Activated naive CD8-positive, alpha-beta T cell treated with anti-CD3 and anti-CD28 coated beads, Interleukin-2, amount 50 U/mL, for 24 hours (primary cell): ENCODE results near the gene AOPEP.

Experiments
- ATAC-seq: fragments of 150-1000 bp; cut with Tn5 transposase; one replicate; pipeline ENCODE4 v1.10.0; 2021
- DNase-seq: peaks from one replicate; pipeline ENCODE4 v3.0.0; 2021
- H3K27ac Mint-ChIP-seq: one replicate; pipeline ENCODE4 v1.8.0; 2021; ENCODE audit warnings: mild to moderate bottlenecking, mixed read lengths
- H3K27me3 Mint-ChIP-seq: one replicate; pipeline ENCODE4 v1.8.0; 2021; ENCODE audit warnings: mixed read lengths
- H3K36me3 Mint-ChIP-seq: one replicate; pipeline ENCODE4 v1.8.0; 2021; ENCODE audit warnings: low read depth, mixed read lengths
- H3K4me1 Mint-ChIP-seq: one replicate; pipeline ENCODE4 v1.8.0; 2021; ENCODE audit warnings: mixed read lengths
- H3K4me3 Mint-ChIP-seq: one replicate; pipeline ENCODE4 v1.8.0; 2021; ENCODE audit warnings: mild to moderate bottlenecking, moderate library complexity, mixed read lengths
- H3K9me3 Mint-ChIP-seq: one replicate; pipeline ENCODE4 v1.8.0; 2021; ENCODE audit warnings: mixed read lengths

Gene AOPEP

GRCh38 chr9:94783102-94783682 lies 56.7 kb downstream of the AOPEP start:
- ATAC-seq (no peak), DNase-seq (peak; percentile 23)
- Mint-ChIP-seq H3K4me3 (no peak overlapping the region), H3K27ac (no peak overlapping the region), H3K36me3 (no peaks in the 10 kb centered on the region), H3K27me3 (no peaks in the 10 kb centered on the region), H3K9me3 (no peaks in the 10 kb centered on the region), H3K4me1 (peaks cover 12% of the 10 kb centered on the region)

GRCh38 chr9:94783928-94784327 lies 57.4 kb downstream of the AOPEP start:
- peaks cover 12% of the 10 kb centered on the region for H3K4me1 Mint-ChIP-seq
- no peak overlapping the region for H3K27ac Mint-ChIP-seq
- no peak for ATAC-seq
- DNase-seq = no peak
- H3K4me3 Mint-ChIP-seq = no peak overlapping the region
- H3K36me3 Mint-ChIP-seq = no peaks in the 10 kb centered on the region
- H3K27me3 Mint-ChIP-seq = no peaks in the 10 kb centered on the region
- no peaks in the 10 kb centered on the region for H3K9me3 Mint-ChIP-seq

DNA sequence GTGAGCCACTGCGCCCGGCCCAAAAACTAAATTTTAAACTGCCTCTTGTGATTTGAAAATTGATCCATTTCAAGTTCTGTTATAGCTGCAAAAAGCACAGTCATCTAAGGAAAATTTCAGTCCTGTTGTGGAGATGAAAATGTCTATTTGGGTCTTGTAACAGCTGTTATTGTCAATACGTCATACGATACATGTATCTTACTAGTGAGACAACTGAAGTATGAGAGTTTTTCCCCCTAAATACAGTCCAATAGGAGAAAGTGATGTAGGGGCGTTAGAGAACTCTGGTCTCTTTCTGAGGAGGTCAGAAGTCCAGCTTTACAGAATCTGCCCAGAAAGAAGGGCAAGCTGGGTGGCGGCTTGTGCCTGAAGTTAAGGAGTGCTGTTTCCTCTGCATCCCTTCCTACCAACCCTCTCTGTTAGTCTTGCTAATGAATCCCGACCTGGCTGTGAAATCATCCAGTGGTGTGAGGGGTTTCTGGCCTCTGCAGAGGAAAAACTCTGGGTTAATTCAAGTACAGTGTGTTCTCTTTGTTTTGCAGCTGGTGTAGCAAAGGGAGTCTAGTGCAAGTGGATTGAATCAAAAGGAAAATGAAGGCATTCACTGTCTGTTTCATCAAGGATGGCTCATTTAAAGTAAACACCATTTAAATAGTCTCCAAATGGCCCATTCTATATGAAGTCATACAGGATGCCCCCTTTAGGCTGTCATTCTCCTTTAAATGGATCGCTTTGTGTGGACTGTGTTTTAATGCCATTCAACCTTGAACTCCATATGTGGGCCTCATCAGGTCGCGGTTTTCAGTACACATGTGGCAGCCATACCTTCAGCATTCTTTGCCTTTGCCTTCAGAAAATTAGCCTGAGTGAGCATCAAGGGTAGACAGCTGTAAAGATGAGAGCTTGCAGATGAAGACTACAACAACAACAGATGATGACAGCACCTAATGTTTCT lies 59.0 kb downstream of the AOPEP start:
- Mint-ChIP-seq H3K9me3 (no peaks in the 10 kb centered on the region), H3K27ac (no peak overlapping the region), H3K27me3 (no peaks in the 10 kb centered on the region), H3K4me1 (peaks cover 5% of the 10 kb centered on the region), H3K36me3 (no peaks in the 10 kb centered on the region), H3K4me3 (no peak overlapping the region)
- no peak for ATAC-seq
- DNase-seq = no peak

DNA sequence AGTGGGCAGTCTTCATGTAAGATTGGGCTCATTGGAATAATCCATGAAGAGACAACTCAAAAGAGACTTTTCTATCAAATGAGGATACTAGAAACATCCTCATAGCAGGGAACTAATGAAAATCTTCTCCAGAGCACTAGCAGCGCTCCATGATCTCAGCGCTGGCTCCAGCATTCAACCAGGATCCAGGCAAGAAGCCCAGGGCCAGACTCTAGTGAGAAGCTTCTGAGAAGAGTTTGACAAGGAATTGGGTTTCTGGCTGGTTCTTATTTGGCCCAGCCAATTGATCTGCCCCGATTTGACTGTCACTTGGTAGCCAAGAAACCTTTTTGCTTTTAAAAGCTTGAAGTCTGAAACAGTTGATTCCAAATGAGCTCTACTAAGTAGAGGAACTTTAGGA lies 60.1 kb downstream of the AOPEP start:
- no peaks in the 10 kb centered on the region for H3K27me3 Mint-ChIP-seq
- H3K4me3 Mint-ChIP-seq = no peak overlapping the region
- no peak overlapping the region for H3K27ac Mint-ChIP-seq
- peaks cover 1% of the 10 kb centered on the region for H3K4me1 Mint-ChIP-seq
- ATAC-seq = no peak
- H3K9me3 Mint-ChIP-seq = no peaks in the 10 kb centered on the region
- no peaks in the 10 kb centered on the region for H3K36me3 Mint-ChIP-seq
- DNase-seq = no peak

- Mint-ChIP-seq H3K36me3 (no peaks in the 10 kb centered on the region), H3K9me3 (no peaks in the 10 kb centered on the region), H3K4me3 (no peak overlapping the region), H3K27me3 (no peaks in the 10 kb centered on the region), H3K4me1 (peaks cover 1% of the 10 kb centered on the region), H3K27ac (no peak overlapping the region)
- no peak for ATAC-seq
- DNase-seq = no peak
Observed at GRCh38 chr9:94787266-94787665, 60.8 kb downstream of the AOPEP start.

DNA sequence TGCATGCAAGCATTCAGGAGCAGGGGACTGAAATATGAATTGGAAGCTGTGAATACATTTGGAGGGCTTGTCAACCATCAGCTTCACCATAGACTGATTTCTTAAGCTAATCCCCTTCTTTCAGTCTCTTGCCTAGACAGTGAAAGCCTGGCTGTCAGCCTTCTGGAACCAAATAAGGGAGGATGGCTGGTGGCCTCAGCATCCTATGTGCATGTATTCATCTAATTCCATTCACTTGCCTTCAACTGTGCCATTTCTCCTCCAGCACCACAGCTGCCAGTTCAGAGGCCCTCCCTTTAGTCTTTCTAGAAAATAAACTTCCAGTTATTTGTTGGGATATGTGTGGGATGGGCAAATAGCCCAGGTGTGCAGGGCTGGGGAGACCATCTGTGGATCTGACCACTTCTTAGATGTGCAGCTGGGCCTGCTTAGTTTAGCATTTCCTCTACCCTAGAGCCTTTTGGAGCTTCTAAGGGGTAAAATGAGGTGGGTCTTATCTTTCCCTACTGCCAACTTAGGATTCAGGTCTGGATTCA lies 62.1 kb downstream of the AOPEP start:
- Mint-ChIP-seq H3K36me3 (peaks cover 8% of the 10 kb centered on the region), H3K9me3 (no peaks in the 10 kb centered on the region), H3K4me3 (no peak overlapping the region), H3K27me3 (no peaks in the 10 kb centered on the region), H3K27ac (no peak overlapping the region), H3K4me1 (peaks cover 3% of the 10 kb centered on the region)
- ATAC-seq (no peak), DNase-seq (no peak)

DNA sequence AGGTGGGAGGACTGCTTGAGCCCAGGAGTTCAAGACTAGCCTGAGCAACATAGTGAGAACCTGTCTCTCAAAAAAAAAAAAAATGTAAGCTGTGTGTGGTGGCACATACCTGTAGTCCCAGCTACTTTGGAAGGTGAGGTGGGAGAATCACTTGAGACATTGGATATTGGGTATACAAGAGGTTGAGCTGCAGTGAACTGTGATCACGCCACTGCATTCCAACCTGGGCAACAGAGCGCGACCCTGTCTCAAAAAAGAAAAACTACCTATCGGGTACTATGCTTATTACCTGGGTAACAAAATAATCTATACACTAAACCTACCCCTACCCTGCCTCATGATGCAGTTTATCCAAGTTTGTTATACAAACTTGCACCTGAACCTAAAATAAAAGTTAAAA lies 64.9 kb downstream of the AOPEP start:
- DNase-seq = no peak
- Mint-ChIP-seq H3K36me3 (peaks cover 19% of the 10 kb centered on the region), H3K4me1 (peaks cover 3% of the 10 kb centered on the region), H3K27me3 (no peaks in the 10 kb centered on the region), H3K4me3 (no peak overlapping the region), H3K9me3 (no peaks in the 10 kb centered on the region), H3K27ac (no peak overlapping the region)
- no peak for ATAC-seq

DNA sequence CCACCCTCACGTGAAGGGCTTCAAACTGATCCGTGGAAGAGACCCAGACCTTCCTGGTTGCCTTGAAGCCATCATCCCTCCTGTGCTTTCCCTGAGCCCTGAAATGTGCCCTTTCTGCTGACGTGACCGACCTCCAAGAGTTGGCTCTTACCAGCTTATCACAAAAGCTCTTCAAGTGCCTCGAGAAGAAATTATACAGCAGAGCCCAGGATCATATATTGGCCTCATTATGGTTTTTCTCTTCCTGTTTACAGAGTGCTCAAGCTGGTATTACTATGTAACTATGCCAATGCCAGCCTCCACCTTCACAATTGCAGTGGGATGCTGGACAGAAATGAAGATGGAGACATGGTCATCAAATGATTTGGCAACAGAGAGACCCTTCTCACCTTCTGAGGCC lies 66.0 kb downstream of the AOPEP start:
- Mint-ChIP-seq H3K9me3 (no peaks in the 10 kb centered on the region), H3K4me3 (no peak overlapping the region), H3K36me3 (peaks cover 19% of the 10 kb centered on the region), H3K4me1 (peaks cover 2% of the 10 kb centered on the region), H3K27ac (no peak overlapping the region), H3K27me3 (no peaks in the 10 kb centered on the region)
- no peak for DNase-seq
- no peak for ATAC-seq

GRCh38 chr9:94794476-94795167 lies 68.1 kb downstream of the AOPEP start:
- H3K27me3 Mint-ChIP-seq = no peaks in the 10 kb centered on the region
- DNase-seq = no peak
- H3K36me3 Mint-ChIP-seq = peaks cover 19% of the 10 kb centered on the region
- no peaks in the 10 kb centered on the region for H3K9me3 Mint-ChIP-seq
- ATAC-seq = no peak
- no peak overlapping the region for H3K4me3 Mint-ChIP-seq
- H3K4me1 Mint-ChIP-seq = peaks cover 2% of the 10 kb centered on the region
- H3K27ac Mint-ChIP-seq = no peak overlapping the region

- Mint-ChIP-seq H3K9me3 (no peaks in the 10 kb centered on the region), H3K36me3 (peaks cover 34% of the 10 kb centered on the region), H3K27ac (no peak overlapping the region), H3K4me3 (no peak overlapping the region), H3K4me1 (peaks cover 6% of the 10 kb centered on the region), H3K27me3 (no peaks in the 10 kb centered on the region)
- no peak for ATAC-seq
- no peak for DNase-seq
Observed at GRCh38 chr9:94796687-94797086, 70.2 kb downstream of the AOPEP start.

DNA sequence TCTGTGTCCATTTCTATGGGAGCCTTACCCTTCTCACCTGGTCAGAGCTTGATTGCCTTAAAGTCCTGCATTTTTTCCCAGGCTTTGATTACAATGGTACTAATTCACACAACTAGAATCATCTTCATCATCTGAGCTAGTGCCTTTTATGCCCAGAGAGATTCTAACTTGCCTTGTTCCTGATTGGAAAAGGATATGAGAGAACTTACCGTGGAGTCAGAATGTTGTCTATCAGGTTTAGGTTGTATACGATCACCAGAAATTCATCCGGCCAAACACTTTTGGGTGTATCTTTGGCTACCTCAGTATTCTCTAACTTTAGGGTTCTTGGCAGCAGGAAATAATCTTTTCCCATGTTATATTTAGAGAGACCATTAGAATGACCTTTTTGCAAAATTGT lies 71.7 kb downstream of the AOPEP start:
- Mint-ChIP-seq H3K27me3 (no peaks in the 10 kb centered on the region), H3K9me3 (no peaks in the 10 kb centered on the region), H3K27ac (no peak overlapping the region), H3K36me3 (peaks cover 31% of the 10 kb centered on the region), H3K4me3 (no peak overlapping the region), H3K4me1 (peaks cover 20% of the 10 kb centered on the region)
- DNase-seq (no peak), ATAC-seq (no peak)

GRCh38 chr9:94798708-94799107 lies 72.2 kb downstream of the AOPEP start:
- Mint-ChIP-seq H3K4me3 (no peak overlapping the region), H3K27me3 (no peaks in the 10 kb centered on the region), H3K4me1 (peaks cover 25% of the 10 kb centered on the region), H3K9me3 (no peaks in the 10 kb centered on the region), H3K27ac (no peak overlapping the region), H3K36me3 (peaks cover 28% of the 10 kb centered on the region)
- DNase-seq (no peak), ATAC-seq (no peak)

DNA sequence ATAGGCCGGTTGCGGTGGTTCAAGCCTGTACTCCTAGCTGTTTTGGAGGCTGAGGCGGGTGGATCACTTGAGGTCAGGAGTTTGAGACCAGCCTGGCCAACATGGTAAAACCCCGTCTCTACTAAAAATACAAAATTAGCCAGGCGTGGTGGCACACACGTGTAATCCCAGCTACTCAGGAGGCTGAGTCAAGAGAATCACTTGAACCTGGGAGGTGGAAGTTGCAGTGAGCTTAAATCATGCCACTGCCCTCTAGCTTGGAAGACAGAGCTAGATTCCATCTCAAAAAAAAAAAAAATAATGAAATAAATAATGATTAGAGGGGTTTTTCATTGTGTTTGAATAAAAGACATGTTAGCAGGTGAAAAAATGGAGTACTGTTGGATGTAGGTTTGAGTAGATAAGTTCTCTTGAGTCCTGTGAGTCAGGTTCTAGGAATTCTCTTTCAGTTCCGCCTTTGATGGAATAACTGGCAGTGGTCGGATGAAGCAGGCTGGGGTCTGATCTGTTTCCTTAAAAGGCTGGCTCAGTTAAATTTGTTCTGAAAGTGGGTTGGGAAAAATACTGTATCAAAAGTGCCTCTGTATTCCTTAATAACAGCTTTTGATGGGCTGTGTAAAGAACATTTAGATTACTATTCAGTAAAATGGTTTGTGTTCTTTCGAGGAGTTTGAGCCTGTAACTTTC lies 73.2 kb downstream of the AOPEP start:
- Mint-ChIP-seq H3K27ac (no peak overlapping the region), H3K36me3 (peaks cover 25% of the 10 kb centered on the region), H3K4me1 (peaks cover 30% of the 10 kb centered on the region), H3K9me3 (no peaks in the 10 kb centered on the region), H3K27me3 (no peaks in the 10 kb centered on the region), H3K4me3 (no peak overlapping the region)
- DNase-seq (no peak), ATAC-seq (no peak)

- Mint-ChIP-seq H3K27ac (no peak overlapping the region), H3K4me1 (peaks cover 30% of the 10 kb centered on the region), H3K36me3 (peaks cover 24% of the 10 kb centered on the region), H3K9me3 (no peaks in the 10 kb centered on the region), H3K27me3 (no peaks in the 10 kb centered on the region), H3K4me3 (no peak overlapping the region)
- ATAC-seq (no peak), DNase-seq (no peak)
Observed at GRCh38 chr9:94800424-94801117, 74.1 kb downstream of the AOPEP start.
